Measurements from ENCODE around the gene HAND1.

The HAND1 gene

GRCh38 chr5:154506049-154506715, 28.2 kb upstream of the HAND1 start:
- in situ Hi-C loops (cut with MboI; ENCODE audit: low sequenced_read_pairs), result no loop called here

GRCh38 chr5:154505567-154505966, 27.5 kb upstream of the HAND1 start:
- in situ Hi-C loops (cut with MboI; ENCODE audit: low sequenced_read_pairs), result no loop called here

- in situ Hi-C loops (cut with MboI; ENCODE audit: low sequenced_read_pairs), result no loop called here
Measured at GRCh38 chr5:154503698-154504039, 25.6 kb upstream of the HAND1 start.

GRCh38 chr5:154502180-154502579, 24.2 kb upstream of the HAND1 start:
- in situ Hi-C loops (cut with MboI; ENCODE audit: low sequenced_read_pairs), result no loop called here

GRCh38 chr5:154501566-154501965, 23.5 kb upstream of the HAND1 start:
- in situ Hi-C loops (cut with MboI; ENCODE audit: low sequenced_read_pairs), result no loop called here

GRCh38 chr5:154498994-154499393, 21.0 kb upstream of the HAND1 start:
- in situ Hi-C loops (cut with MboI; ENCODE audit: low sequenced_read_pairs), result no loop called here

- in situ Hi-C loops (cut with MboI; ENCODE audit: low sequenced_read_pairs), result no loop called here
Measured at GRCh38 chr5:154498591-154498990, 20.6 kb upstream of the HAND1 start.

- in situ Hi-C loops (cut with MboI; ENCODE audit: low sequenced_read_pairs), result no loop called here
Measured at GRCh38 chr5:154494036-154494435, 16.0 kb upstream of the HAND1 start.

GRCh38 chr5:154493274-154493673, 15.2 kb upstream of the HAND1 start:
- in situ Hi-C loops (cut with MboI; ENCODE audit: low sequenced_read_pairs), result no loop called here

- in situ Hi-C loops (cut with MboI; ENCODE audit: low sequenced_read_pairs), result no loop called here
Measured at GRCh38 chr5:154491941-154492340, 13.9 kb upstream of the HAND1 start.

GRCh38 chr5:154487541-154487940, 9.5 kb upstream of the HAND1 start:
- in situ Hi-C loops (cut with MboI; ENCODE audit: low sequenced_read_pairs), result no loop called here

GRCh38 chr5:154486427-154486866, 8.4 kb upstream of the HAND1 start:
- in situ Hi-C loops (cut with MboI; ENCODE audit: low sequenced_read_pairs), result no loop called here

GRCh38 chr5:154485850-154486426, 7.9 kb upstream of the HAND1 start:
- in situ Hi-C loops (cut with MboI; ENCODE audit: low sequenced_read_pairs), result no loop called here

- in situ Hi-C loops (cut with MboI; ENCODE audit: low sequenced_read_pairs), result no loop called here
Measured at GRCh38 chr5:154485096-154485491, 7.1 kb upstream of the HAND1 start.

- in situ Hi-C loops (cut with MboI; ENCODE audit: low sequenced_read_pairs), result no loop called here
Measured at GRCh38 chr5:154484393-154485095, 6.5 kb upstream of the HAND1 start.

GRCh38 chr5:154483654-154484392, 5.8 kb upstream of the HAND1 start:
- in situ Hi-C loops (cut with MboI; ENCODE audit: low sequenced_read_pairs), result no loop called here

GRCh38 chr5:154482528-154483449, 4.8 kb upstream of the HAND1 start:
- in situ Hi-C loops (cut with MboI; ENCODE audit: low sequenced_read_pairs), result no loop called here

- in situ Hi-C loops (cut with MboI; ENCODE audit: low sequenced_read_pairs), result no loop called here
Measured at GRCh38 chr5:154481584-154482381, 3.8 kb upstream of the HAND1 start.

GRCh38 chr5:154480847-154481246, 2.8 kb upstream of the HAND1 start:
- in situ Hi-C loops (cut with MboI; ENCODE audit: low sequenced_read_pairs), result no loop called here
